ENCODE data around the gene CXADR.

DNA sequence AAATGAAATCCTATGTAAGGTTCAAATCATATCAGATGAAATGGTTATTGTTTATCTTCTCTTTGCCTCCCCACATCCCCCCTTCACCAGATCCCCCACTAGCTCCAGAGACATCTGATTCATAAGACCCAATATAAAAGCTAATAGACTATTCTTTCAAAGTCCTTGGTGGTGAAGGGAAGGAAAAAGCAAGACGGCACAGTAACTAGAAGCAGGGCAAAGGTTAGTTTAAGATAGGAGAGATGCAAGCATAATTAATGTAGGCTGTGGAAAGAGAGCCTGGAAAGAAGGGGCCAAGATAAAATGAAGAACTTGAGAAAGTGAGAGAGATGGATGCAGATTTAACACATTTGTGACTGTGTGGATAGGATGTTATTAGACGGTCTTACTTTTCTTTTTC is 66.0 kb downstream of the CXADR start:
- TF ChIP-seq, protein P1, sequence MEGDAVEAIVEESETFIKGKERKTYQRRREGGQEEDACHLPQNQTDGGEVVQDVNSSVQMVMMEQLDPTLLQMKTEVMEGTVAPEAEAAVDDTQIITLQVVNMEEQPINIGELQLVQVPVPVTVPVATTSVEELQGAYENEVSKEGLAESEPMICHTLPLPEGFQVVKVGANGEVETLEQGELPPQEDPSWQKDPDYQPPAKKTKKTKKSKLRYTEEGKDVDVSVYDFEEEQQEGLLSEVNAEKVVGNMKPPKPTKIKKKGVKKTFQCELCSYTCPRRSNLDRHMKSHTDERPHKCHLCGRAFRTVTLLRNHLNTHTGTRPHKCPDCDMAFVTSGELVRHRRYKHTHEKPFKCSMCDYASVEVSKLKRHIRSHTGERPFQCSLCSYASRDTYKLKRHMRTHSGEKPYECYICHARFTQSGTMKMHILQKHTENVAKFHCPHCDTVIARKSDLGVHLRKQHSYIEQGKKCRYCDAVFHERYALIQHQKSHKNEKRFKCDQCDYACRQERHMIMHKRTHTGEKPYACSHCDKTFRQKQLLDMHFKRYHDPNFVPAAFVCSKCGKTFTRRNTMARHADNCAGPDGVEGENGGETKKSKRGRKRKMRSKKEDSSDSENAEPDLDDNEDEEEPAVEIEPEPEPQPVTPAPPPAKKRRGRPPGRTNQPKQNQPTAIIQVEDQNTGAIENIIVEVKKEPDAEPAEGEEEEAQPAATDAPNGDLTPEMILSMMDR (IDR thresholded peaks at IDR 0.05) = no peak
- no peak for TF ChIP-seq EZH2 (IDR thresholded peaks at IDR 0.05)
